Skeletal muscle tissue (tissue), 4 donors: ENCODE data around the gene TSSK6. TPM values are rescaled to one million over a fixed set of nuclear protein-coding genes. Genes with fewer than 3 reads are reported as not detected.
A peak's percentile ranks its signal among the peaks of the same experiment; 100 is the strongest.

Source experiments
- H3K27ac ChIP-seq: one replicate; pipeline ENCODE4 v1.7.0; 2013; ENCODE audit warnings: mild to moderate bottlenecking, low read depth, low read length, inconsistent platforms
- H3K27me3 ChIP-seq, 3 donors: one replicate each; pipeline ENCODE4 v1.7.0; 2013; ENCODE audit warnings: low read length in 3 of 3; ENCODE audit not compliant: control insufficient read depth in 3 of 3, insufficient read depth in 3 of 3
- H3K36me3 ChIP-seq, 3 donors: one replicate each; pipeline ENCODE4 v1.7.0; 2013; ENCODE audit warnings: low read length in 3 of 3; ENCODE audit not compliant: control insufficient read depth in 3 of 3, insufficient read depth in 3 of 3
- H3K4me1 ChIP-seq, 3 donors: one replicate each; pipeline ENCODE4 v1.7.0; 2013; ENCODE audit warnings: low read length in 3 of 3, mild to moderate bottlenecking in 3 of 3; ENCODE audit not compliant: control insufficient read depth in 3 of 3, insufficient read depth in 3 of 3
- H3K4me3 ChIP-seq, 3 donors: one replicate each; pipeline ENCODE4 v1.7.0; 2013; ENCODE audit warnings: low read length in 3 of 3
- H3K9ac ChIP-seq, 3 donors: one replicate each; pipeline ENCODE4 v1.7.0; 2013; ENCODE audit warnings: low read length in 3 of 3, mild to moderate bottlenecking in 3 of 3, moderate library complexity in 2 of 3, low read depth in 1 of 3
- H3K9me3 ChIP-seq, 3 donors: one replicate each; pipeline ENCODE4 v1.7.0; 2013; ENCODE audit warnings: low read length in 3 of 3; ENCODE audit not compliant: control insufficient read depth in 3 of 3
- total RNA-seq: library from RNA; depleted of rRNA; stranded (reverse); fragments of >200 nt; gene quantifications from one replicate; pipeline ENCODE4 v1.2.3, GENCODE V29; 2014
- donor health status: Osteomylitis.

TSSK6 gene
- total RNA-seq, 1 donor from 2014 or later = not detected

GRCh38 chr19:19538785-19539166, 23.4 kb upstream of the TSSK6 start:
- H3K4me1 ChIP-seq = peaks cover 9 to 25% (median 15%) of the 10 kb centered on the region in 3 donors
- H3K9me3 ChIP-seq = no peaks in the 10 kb centered on the region
- H3K36me3 ChIP-seq = peaks cover 0 to 2% (median 0%) of the 10 kb centered on the region in 3 donors
- H3K27ac ChIP-seq = no peak overlapping the region
- H3K27me3 ChIP-seq = peaks cover 53 to 66% (median 64%) of the 10 kb centered on the region in 3 donors
- H3K4me3 ChIP-seq = no peak overlapping the region
- H3K9ac ChIP-seq = no peak overlapping the region

GRCh38 chr19:19538061-19538784, 22.9 kb upstream of the TSSK6 start, which contains the start of gene CILP2:
Gene CILP2, plus strand, starts transcription at chr19:19538265. Its CDS starts 85 bp downstream, at chr19:19538350.
- Histone ChIP-seq H3K36me3 (peaks cover 0 to 2% (median 0%) of the 10 kb centered on the region in 3 donors), H3K27ac (no peak within 1 kb of the TSS), H3K27me3 (peaks cover 51 to 60% (median 58%) of the 10 kb centered on the region in 3 donors), H3K9ac (peak within 1 kb of the TSS in 1 of 3 donors; percentile 8), H3K9me3 (no peaks in the 10 kb centered on the region), H3K4me1 (peaks cover 9 to 25% (median 15%) of the 10 kb centered on the region in 3 donors), H3K4me3 (no peak within 1 kb of the TSS)

GRCh38 chr19:19537075-19538048, 22.0 kb upstream of the TSSK6 start:
- H3K9me3 ChIP-seq = no peaks in the 10 kb centered on the region
- H3K4me1 ChIP-seq = peaks cover 12 to 31% (median 18%) of the 10 kb centered on the region in 3 donors
- H3K4me3 ChIP-seq = no peak overlapping the region
- peaks cover 45 to 52% (median 50%) of the 10 kb centered on the region in 3 donors for H3K27me3 ChIP-seq
- H3K27ac ChIP-seq = no peak overlapping the region
- H3K36me3 ChIP-seq = peaks cover 0 to 2% (median 0%) of the 10 kb centered on the region in 3 donors
- peak overlapping the region in 1 of 3 donors; percentile 8 for H3K9ac ChIP-seq

GRCh38 chr19:19535311-19536191, 20.2 kb upstream of the TSSK6 start:
- Histone ChIP-seq H3K4me3 (no peak overlapping the region), H3K9me3 (no peaks in the 10 kb centered on the region), H3K4me1 (peaks cover 17 to 31% (median 17%) of the 10 kb centered on the region in 3 donors), H3K27me3 (peaks cover 28 to 35% (median 32%) of the 10 kb centered on the region in 3 donors), H3K9ac (no peak overlapping the region), H3K36me3 (peaks cover 0 to 2% (median 0%) of the 10 kb centered on the region in 3 donors), H3K27ac (no peak overlapping the region)

- peaks cover 14 to 26% (median 17%) of the 10 kb centered on the region in 3 donors for H3K4me1 ChIP-seq
- H3K4me3 ChIP-seq = no peak overlapping the region
- H3K27ac ChIP-seq = no peak overlapping the region
- H3K36me3 ChIP-seq = peaks cover 0 to 2% (median 0%) of the 10 kb centered on the region in 3 donors
- H3K27me3 ChIP-seq = peaks cover 23 to 28% (median 26%) of the 10 kb centered on the region in 3 donors
- no peaks in the 10 kb centered on the region for H3K9me3 ChIP-seq
- H3K9ac ChIP-seq = no peak overlapping the region
Measured at GRCh38 chr19:19534556-19535265, 19.4 kb upstream of the TSSK6 start.

GRCh38 chr19:19533841-19534240, 18.5 kb upstream of the TSSK6 start:
- Histone ChIP-seq H3K4me1 (peaks cover 14 to 24% (median 17%) of the 10 kb centered on the region in 3 donors), H3K9ac (no peak overlapping the region), H3K27me3 (peaks cover 18 to 22% (median 21%) of the 10 kb centered on the region in 3 donors), H3K36me3 (peaks cover 0 to 2% (median 2%) of the 10 kb centered on the region in 3 donors), H3K9me3 (no peaks in the 10 kb centered on the region), H3K4me3 (no peak overlapping the region), H3K27ac (no peak overlapping the region)

GRCh38 chr19:19532806-19533701, 17.7 kb upstream of the TSSK6 start:
- Histone ChIP-seq H3K27ac (no peak overlapping the region), H3K4me3 (no peak overlapping the region), H3K9me3 (no peaks in the 10 kb centered on the region), H3K27me3 (peaks cover 10 to 14% (median 13%) of the 10 kb centered on the region in 3 donors), H3K4me1 (peaks cover 7 to 16% (median 11%) of the 10 kb centered on the region in 3 donors), H3K36me3 (peaks cover 3 to 4% (median 4%) of the 10 kb centered on the region in 3 donors), H3K9ac (peak overlapping the region in 1 of 3 donors; percentile 57)
